Breast epithelium (tissue), 4 donors: Measurements from ENCODE around the gene ELOVL2. TPM values are rescaled to one million over a fixed set of nuclear protein-coding genes. Genes with fewer than 3 reads are reported as not detected.
"Not testable (repeated sequence)": the region's sequence is repeated elsewhere in the genome, so short reads cannot be mapped to it uniquely, and the experiment has no call there.

Experiments
- DNase-seq, 2 donors: peaks; one replicate each; pipeline ENCODE4 v3.0.0-alpha.2; 2019; ENCODE audit warnings: low spot score in 2 of 2
- H3K27ac ChIP-seq, 2 donors: fragments of 200-600 bp; sonication (generic) in 1 of 2; one replicate each; pipeline ENCODE4 v1.5.1; 2016 to 2019; ENCODE audit warnings: mild to moderate bottlenecking in 1 of 2
- H3K27me3 ChIP-seq, 2 donors: fragments of 200-600 bp; sonication (generic) in 1 of 2; one replicate each; pipeline versions ENCODE4 v1.5.1 to v1.6.0; 2017 to 2019; ENCODE audit warnings: control low read depth in 1 of 2, mild to moderate bottlenecking in 1 of 2
- H3K36me3 ChIP-seq: fragments of 200-600 bp; one replicate; pipeline ENCODE4 v1.5.1; 2019
- H3K4me1 ChIP-seq, 2 donors: fragments of 200-600 bp; sonication (generic); one replicate each; pipeline ENCODE4 v1.5.1; 2016 to 2019; ENCODE audit warnings: control low read depth in 1 of 2
- H3K4me3 ChIP-seq, 3 donors: fragments of 200-600 bp; sonication (generic); 1 replicate in 2 of 3; 2 replicates in 1 of 3; pipeline ENCODE4 v1.5.1; 2016 to 2019; ENCODE audit warnings: mild to moderate bottlenecking in 3 of 3, moderate library complexity in 2 of 3
- H3K9me3 ChIP-seq, 2 donors: fragments of 200-600 bp; sonication (generic) in 1 of 2; one replicate each; pipeline ENCODE4 v1.5.1; 2016 to 2019; ENCODE audit warnings: control low read depth in 1 of 2
- POLR2A ChIP-seq: fragments of 450-650 bp; IDR thresholded peaks from one replicate; pipeline ENCODE4 v1.6.1; 2016; ENCODE audit warnings: antibody characterized with exemption, mild to moderate bottlenecking, moderate library complexity
- POLR2AphosphoS5 ChIP-seq, 3 donors: sonication (generic); formaldehyde crosslinking; IDR thresholded peaks; one replicate each; pipeline ENCODE4 v1.6.1; 2017; ENCODE audit warnings: antibody characterized with exemption in 3 of 3
- intact Hi-C: fragments of 100-400 bp; cut with DNase I; formaldehyde crosslinking; loops from one replicate; pipeline ENCODE4 v1.15.1; 2023; ENCODE audit warnings: low total_unique reads
- total RNA-seq, 3 donors: library from RNA; depleted of rRNA; stranded (reverse); fragments of >200 nt; gene quantifications; one replicate each; pipeline ENCODE4 v1.1.0, GENCODE V29; 2016
- TF ChIP-seq, protein P1 (sequence below), 3 donors: fragments of 450-650 bp; IDR thresholded peaks; one replicate each; pipeline ENCODE4 v1.5.1; 2016 to 2017; ENCODE audit warnings: antibody characterized with exemption in 3 of 3, mild to moderate bottlenecking in 3 of 3, moderate library complexity in 3 of 3

The ELOVL2 gene, protein sequence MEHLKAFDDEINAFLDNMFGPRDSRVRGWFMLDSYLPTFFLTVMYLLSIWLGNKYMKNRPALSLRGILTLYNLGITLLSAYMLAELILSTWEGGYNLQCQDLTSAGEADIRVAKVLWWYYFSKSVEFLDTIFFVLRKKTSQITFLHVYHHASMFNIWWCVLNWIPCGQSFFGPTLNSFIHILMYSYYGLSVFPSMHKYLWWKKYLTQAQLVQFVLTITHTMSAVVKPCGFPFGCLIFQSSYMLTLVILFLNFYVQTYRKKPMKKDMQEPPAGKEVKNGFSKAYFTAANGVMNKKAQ
- total RNA-seq = 10 to 100 TPM in 1 of 3 donors, 1 to 10 TPM in 1, under 1 TPM in 1; 0.64 to 11.1 (median 2.6) TPM

DNA sequence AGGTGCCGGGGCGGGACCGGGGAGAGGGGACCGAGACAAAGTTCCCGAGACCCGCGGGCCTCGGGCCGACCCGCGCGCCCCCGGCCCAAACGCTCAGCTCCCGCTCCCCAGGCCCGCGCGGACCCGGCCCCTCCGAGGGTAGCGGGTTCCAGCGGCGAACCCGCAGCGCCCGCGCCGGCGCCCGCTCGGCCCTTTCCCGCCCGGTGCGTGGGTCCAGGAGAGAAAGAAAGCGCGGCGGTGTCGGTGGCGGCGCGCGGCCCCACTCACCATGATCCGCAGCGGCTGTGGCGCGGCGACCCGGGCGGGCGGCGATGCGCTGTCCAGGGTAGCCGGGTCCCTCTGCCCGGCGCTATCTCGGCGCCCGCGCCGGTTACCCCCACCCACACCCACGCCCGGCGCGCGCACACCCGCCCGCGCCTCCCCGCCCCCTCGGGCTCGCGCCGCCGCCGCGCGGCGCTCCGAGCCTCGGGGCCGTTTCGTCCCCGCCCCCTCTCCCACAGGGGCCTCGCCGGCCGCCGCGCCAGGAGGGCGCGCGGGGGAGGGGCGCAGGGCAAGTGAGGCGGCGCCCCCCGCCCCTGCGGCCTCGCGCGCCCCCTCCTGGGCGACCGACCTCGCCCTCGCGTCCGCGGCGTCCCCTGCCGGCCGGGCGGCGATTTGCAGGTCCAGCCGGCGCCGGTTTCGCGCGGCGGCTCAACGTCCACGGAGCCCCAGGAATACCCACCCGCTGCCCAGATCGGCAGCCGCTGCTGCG is at the start of gene ELOVL2:
TSS of gene ELOVL2 (minus strand) at position 345 of the 751 bp plus-strand sequence. CDS start at position 270, 75 bp downstream.
- Histone ChIP-seq H3K27me3 (peaks cover 0 to 50% of the 10 kb centered on the region in 2 donors), H3K27ac (peak within 1 kb of the TSS in 1 of 2 donors; percentile 26), H3K4me3 (peak within 1 kb of the TSS; percentile 51 to 78 (median 58)), H3K9me3 (no peaks in the 10 kb centered on the region), H3K4me1 (no peaks in the 10 kb centered on the region), H3K36me3 (no peaks in the 10 kb centered on the region)
- TF ChIP-seq, protein P1, sequence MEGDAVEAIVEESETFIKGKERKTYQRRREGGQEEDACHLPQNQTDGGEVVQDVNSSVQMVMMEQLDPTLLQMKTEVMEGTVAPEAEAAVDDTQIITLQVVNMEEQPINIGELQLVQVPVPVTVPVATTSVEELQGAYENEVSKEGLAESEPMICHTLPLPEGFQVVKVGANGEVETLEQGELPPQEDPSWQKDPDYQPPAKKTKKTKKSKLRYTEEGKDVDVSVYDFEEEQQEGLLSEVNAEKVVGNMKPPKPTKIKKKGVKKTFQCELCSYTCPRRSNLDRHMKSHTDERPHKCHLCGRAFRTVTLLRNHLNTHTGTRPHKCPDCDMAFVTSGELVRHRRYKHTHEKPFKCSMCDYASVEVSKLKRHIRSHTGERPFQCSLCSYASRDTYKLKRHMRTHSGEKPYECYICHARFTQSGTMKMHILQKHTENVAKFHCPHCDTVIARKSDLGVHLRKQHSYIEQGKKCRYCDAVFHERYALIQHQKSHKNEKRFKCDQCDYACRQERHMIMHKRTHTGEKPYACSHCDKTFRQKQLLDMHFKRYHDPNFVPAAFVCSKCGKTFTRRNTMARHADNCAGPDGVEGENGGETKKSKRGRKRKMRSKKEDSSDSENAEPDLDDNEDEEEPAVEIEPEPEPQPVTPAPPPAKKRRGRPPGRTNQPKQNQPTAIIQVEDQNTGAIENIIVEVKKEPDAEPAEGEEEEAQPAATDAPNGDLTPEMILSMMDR (IDR thresholded peaks at IDR 0.05) = peak in 1 of 3 donors; percentile 70
- TF ChIP-seq POLR2A = no peak
- no peak for DNase-seq
- intact Hi-C loops = no loop called here

DNA sequence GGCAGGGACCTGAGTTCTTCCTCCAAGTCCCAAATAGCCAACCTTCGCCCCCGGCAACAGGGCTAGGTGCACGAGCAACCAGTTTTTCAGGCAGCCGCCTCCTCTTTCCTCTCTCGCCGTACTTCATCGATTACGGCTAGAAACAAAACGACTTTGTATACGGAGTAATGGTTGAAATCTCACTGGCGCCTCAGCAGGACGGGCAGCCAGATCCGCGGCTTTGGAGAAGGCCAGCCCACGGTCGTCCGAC is 49.2 kb upstream of the ELOVL2 start:
- intact Hi-C loops = no loop called here
- Histone ChIP-seq H3K36me3 (no peaks in the 10 kb centered on the region), H3K27ac (peak overlapping the region; percentile 95 to 100), H3K27me3 (no peaks in the 10 kb centered on the region), H3K4me1 (peaks cover 0 to 4% of the 10 kb centered on the region in 2 donors), H3K4me3 (peak overlapping the region; percentile 83 to 97 (median 95)), H3K9me3 (no peaks in the 10 kb centered on the region)
- TF ChIP-seq, protein P1 (IDR thresholded peaks at IDR 0.05) = no peak
- TF ChIP-seq POLR2AphosphoS5 (IDR thresholded peaks at IDR 0.05) (no peak), POLR2A (no peak)
- no peak for DNase-seq

DNA sequence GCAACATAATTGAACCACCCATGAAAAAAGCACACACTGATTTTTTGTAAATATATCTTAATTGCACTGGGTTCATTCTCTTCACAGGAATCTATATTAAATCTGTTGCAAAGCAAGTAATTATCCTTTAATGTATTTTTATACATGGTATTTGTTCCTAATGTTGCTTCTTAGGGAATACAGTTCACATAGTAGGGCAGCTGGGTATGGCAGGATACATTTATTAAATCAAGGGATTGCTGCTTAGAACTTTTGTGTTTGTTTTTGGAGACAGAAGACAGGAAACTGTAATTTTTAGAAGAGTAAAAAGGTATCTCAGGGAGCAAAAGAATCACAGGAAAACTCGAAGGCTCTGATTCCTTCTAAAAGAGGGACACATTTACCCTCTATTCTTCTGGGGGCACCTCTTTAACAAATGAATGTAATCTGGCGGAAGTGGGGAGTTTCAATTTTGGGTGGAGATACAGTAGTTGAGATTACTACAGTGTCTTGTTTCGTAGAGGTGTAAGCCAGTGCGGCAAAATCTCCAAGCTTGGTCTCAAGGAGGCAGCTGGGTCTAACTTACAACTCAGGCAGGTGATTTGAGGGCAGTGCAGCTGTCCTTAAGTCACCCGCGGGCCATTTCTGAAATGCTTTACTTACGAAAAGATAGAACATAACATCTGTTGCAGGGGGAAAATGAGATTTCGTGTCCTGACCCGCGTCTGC is 48.7 kb upstream of the ELOVL2 start:
- peak overlapping the region; percentile 83 to 97 (median 95) for H3K4me3 ChIP-seq
- intact Hi-C loops = no loop called here
- TF ChIP-seq POLR2A = no peak
- TF ChIP-seq, protein P1 (IDR thresholded peaks at IDR 0.05) = no peak
- TF ChIP-seq POLR2AphosphoS5 (IDR thresholded peaks at IDR 0.05) = no peak
- no peaks in the 10 kb centered on the region for H3K36me3 ChIP-seq
- peak overlapping the region; percentile 95 to 100 for H3K27ac ChIP-seq
- no peak for DNase-seq
- H3K9me3 ChIP-seq = no peaks in the 10 kb centered on the region
- H3K4me1 ChIP-seq = peaks cover 0 to 4% of the 10 kb centered on the region in 2 donors
- no peaks in the 10 kb centered on the region for H3K27me3 ChIP-seq

DNA sequence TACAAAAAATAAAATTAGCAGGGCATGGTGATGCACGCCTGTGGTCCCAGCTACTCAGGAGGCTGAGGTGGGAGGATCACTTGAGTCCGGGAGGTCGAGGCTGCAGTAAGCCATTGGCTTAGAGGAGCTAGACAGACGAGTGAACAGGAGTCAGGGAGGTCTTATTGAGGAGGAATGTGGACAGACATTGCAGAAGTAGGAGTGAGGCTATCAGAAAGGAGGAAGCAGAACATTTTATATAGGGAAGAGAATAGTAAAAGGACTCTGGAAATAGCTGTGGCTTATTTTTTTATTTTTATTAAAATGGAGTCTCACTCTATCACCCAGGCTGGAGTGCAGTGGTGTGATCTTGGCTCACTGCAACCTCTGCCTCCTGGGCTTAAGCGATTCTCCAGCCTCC is 47.0 kb upstream of the ELOVL2 start:
- H3K9me3 ChIP-seq, intact Hi-C loops: not testable (repeated sequence)

DNA sequence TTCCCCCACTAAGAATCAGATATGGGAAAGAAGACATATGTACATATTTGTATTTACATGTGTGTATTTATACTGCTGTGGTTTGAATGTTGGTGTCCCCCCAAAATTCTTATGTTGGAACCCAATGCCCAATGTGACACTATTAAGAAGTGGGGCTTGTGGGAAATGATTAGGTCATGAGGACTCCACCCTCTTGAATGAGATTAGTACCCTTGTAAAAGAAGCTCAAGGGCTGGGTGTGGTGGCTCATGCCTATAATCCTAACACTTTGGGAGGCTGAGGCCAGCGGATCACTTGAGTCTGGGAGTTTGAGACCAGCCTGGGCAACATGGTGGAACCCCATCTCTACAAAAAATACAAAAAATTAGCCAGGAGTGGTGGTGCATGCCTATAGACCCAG is 45.6 kb upstream of the ELOVL2 start:
- Histone ChIP-seq H3K27me3 (no peaks in the 10 kb centered on the region), H3K36me3 (no peaks in the 10 kb centered on the region), H3K9me3 (no peaks in the 10 kb centered on the region), H3K4me3 (no peak overlapping the region), H3K4me1 (no peaks in the 10 kb centered on the region), H3K27ac (no peak overlapping the region)
- intact Hi-C loops = no loop called here
- TF ChIP-seq POLR2AphosphoS5 (IDR thresholded peaks at IDR 0.05) = no peak
- TF ChIP-seq, protein P1 (IDR thresholded peaks at IDR 0.05) = no peak
- no peak for DNase-seq

More for the DNA sequence above, 47.0 kb upstream of the ELOVL2 start:
- H3K27ac ChIP-seq, H3K4me1 ChIP-seq, DNase-seq, H3K4me3 ChIP-seq, H3K36me3 ChIP-seq, H3K27me3 ChIP-seq: not testable (repeated sequence)

DNA sequence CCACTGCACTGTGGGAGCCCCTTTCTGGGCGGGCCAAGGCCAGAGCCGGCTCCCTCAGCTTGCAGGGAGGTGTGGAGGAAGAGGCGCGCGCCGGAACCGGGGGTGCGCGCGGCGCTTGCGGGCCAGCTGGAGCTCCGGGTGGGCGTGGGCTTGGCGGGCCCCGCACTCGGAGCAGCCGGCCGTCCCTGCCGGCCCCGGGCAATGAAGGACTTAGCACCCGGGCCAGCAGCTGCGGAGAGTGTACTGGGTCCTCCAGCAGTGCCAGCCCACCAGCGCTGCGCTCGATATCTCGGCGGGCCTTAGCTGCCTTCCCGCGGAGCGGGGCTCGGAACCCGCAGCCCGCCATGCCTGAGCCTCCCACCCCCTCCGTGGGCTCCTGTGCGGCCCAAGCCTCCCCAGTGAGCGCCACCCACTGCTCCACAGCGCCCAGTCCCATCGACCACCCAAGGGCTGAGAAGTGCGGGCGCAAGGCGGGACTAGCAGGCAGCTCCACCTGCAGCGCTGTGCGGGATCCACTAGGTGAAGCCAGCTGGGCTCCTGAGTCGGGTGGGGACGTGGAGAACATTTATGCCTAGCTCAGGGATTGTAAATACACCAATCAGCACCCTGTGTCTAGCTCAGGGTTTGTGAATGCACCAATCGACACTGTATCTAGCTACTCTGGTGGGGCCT is 43.2 kb upstream of the ELOVL2 start:
- H3K27ac ChIP-seq, H3K4me3 ChIP-seq, intact Hi-C loops, H3K27me3 ChIP-seq, H3K4me1 ChIP-seq, H3K36me3 ChIP-seq, DNase-seq, H3K9me3 ChIP-seq: not testable (repeated sequence)
